GM23338 (cell line): ENCODE data around the gene BPIFB6.

Experiments
- EZH2 ChIP-seq: fragments of 200-600 bp; sonication (generic); IDR thresholded peaks from one replicate; pipeline ENCODE4 v1.8.0; 2017; ENCODE audit warnings: antibody characterized with exemption, mild to moderate bottlenecking, low read depth; ENCODE audit not compliant: unreplicated experiment
- EZH2phosphoT487 ChIP-seq: fragments of 200-600 bp; sonication (generic); IDR thresholded peaks from one replicate; pipeline ENCODE4 v1.8.1; 2018; ENCODE audit warnings: antibody characterized with exemption; ENCODE audit not compliant: unreplicated experiment
- JUNB ChIP-seq: IDR thresholded peaks from one replicate; pipeline ENCODE4 v1.6.1; 2016; ENCODE audit warnings: antibody characterized with exemption; ENCODE audit not compliant: unreplicated experiment
- NANOG ChIP-seq: IDR thresholded peaks from 2 replicates; pipeline ENCODE4 v1.6.1; 2016; ENCODE audit warnings: antibody characterized with exemption, borderline replicate concordance
- POLR2AphosphoS5 ChIP-seq: IDR thresholded peaks from 2 replicates; pipeline ENCODE4 v1.6.1; 2016; ENCODE audit warnings: antibody characterized with exemption, low read depth
- STAT1 ChIP-seq: IDR thresholded peaks from one replicate; pipeline ENCODE4 v1.6.1; 2016; ENCODE audit warnings: antibody characterized with exemption; ENCODE audit not compliant: unreplicated experiment
- ZNF331 ChIP-seq: fragments of 250-450 bp; sonication (Bioruptor Pico); IDR thresholded peaks from 2 replicates; pipeline ENCODE4 v1.5.0; 2020; ENCODE audit warnings: low read depth, mild to moderate bottlenecking, moderate library complexity
- TF ChIP-seq, protein P1 (sequence below), 2 experiments: fragments of 200-600 bp in 1 of 2; sonication (generic) in 1 of 2; conservative IDR thresholded peaks; 2 replicates each; pipeline versions ENCODE4 v1.5.1 to v1.6.1; 2016 to 2017; ENCODE audit warnings: antibody characterized with exemption in 2 of 2, low read depth in 2 of 2, mild to moderate bottlenecking in 2 of 2, moderate library complexity in 1 of 2
- TF ChIP-seq, protein P2 (sequence below): IDR thresholded peaks from one replicate; pipeline ENCODE4 v1.6.1; 2018; ENCODE audit warnings: antibody characterized with exemption; ENCODE audit not compliant: unreplicated experiment

DNA sequence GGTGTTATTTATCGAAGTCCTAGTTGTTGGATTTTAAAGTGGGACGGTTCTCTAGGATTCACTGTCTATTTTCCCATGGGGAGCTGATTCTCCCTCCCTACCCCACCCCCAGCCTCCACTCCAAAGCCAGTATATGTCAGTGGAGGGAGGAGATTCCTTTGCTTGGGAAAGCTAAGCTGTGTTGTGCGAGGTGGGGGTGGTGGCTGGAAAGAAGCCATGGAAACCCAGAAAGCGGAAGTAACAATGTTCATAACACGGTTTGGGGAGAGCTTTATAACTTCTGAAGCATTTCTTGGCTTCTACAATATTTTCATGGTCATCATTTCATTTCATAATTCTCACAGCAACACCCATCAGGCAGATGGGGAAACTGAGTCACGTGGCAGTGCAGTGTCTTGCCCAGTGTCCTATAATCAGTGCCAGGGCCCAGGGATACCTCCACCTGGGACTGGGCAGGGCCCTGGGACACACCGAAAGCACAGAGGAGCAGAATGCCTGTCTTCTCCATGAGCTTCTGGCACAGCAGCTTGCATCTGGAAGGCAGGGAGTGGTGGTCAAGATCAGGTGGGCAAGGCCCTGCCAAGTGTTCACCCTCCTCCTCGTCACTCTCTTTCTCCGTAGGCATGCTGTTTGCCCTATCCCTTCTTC is 31.7 kb upstream of the BPIFB6 start:
- TF ChIP-seq, protein P1, sequence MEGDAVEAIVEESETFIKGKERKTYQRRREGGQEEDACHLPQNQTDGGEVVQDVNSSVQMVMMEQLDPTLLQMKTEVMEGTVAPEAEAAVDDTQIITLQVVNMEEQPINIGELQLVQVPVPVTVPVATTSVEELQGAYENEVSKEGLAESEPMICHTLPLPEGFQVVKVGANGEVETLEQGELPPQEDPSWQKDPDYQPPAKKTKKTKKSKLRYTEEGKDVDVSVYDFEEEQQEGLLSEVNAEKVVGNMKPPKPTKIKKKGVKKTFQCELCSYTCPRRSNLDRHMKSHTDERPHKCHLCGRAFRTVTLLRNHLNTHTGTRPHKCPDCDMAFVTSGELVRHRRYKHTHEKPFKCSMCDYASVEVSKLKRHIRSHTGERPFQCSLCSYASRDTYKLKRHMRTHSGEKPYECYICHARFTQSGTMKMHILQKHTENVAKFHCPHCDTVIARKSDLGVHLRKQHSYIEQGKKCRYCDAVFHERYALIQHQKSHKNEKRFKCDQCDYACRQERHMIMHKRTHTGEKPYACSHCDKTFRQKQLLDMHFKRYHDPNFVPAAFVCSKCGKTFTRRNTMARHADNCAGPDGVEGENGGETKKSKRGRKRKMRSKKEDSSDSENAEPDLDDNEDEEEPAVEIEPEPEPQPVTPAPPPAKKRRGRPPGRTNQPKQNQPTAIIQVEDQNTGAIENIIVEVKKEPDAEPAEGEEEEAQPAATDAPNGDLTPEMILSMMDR (conservative IDR thresholded peaks at IDR 0.05; ENCODE audit: low read depth in 2 of 2) = no peak
- TF ChIP-seq JUNB (no peak), POLR2AphosphoS5 (no peak), EZH2 (no peak), ZNF331 (CRISPR knock-in tag) (no peak), EZH2phosphoT487 (no peak), STAT1 (no peak), NANOG (no peak)
- TF ChIP-seq, protein P2, sequence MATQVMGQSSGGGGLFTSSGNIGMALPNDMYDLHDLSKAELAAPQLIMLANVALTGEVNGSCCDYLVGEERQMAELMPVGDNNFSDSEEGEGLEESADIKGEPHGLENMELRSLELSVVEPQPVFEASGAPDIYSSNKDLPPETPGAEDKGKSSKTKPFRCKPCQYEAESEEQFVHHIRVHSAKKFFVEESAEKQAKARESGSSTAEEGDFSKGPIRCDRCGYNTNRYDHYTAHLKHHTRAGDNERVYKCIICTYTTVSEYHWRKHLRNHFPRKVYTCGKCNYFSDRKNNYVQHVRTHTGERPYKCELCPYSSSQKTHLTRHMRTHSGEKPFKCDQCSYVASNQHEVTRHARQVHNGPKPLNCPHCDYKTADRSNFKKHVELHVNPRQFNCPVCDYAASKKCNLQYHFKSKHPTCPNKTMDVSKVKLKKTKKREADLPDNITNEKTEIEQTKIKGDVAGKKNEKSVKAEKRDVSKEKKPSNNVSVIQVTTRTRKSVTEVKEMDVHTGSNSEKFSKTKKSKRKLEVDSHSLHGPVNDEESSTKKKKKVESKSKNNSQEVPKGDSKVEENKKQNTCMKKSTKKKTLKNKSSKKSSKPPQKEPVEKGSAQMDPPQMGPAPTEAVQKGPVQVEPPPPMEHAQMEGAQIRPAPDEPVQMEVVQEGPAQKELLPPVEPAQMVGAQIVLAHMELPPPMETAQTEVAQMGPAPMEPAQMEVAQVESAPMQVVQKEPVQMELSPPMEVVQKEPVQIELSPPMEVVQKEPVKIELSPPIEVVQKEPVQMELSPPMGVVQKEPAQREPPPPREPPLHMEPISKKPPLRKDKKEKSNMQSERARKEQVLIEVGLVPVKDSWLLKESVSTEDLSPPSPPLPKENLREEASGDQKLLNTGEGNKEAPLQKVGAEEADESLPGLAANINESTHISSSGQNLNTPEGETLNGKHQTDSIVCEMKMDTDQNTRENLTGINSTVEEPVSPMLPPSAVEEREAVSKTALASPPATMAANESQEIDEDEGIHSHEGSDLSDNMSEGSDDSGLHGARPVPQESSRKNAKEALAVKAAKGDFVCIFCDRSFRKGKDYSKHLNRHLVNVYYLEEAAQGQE = no peak
